ENCODE data around the gene ISCA1.

ISCA1 gene

DNA sequence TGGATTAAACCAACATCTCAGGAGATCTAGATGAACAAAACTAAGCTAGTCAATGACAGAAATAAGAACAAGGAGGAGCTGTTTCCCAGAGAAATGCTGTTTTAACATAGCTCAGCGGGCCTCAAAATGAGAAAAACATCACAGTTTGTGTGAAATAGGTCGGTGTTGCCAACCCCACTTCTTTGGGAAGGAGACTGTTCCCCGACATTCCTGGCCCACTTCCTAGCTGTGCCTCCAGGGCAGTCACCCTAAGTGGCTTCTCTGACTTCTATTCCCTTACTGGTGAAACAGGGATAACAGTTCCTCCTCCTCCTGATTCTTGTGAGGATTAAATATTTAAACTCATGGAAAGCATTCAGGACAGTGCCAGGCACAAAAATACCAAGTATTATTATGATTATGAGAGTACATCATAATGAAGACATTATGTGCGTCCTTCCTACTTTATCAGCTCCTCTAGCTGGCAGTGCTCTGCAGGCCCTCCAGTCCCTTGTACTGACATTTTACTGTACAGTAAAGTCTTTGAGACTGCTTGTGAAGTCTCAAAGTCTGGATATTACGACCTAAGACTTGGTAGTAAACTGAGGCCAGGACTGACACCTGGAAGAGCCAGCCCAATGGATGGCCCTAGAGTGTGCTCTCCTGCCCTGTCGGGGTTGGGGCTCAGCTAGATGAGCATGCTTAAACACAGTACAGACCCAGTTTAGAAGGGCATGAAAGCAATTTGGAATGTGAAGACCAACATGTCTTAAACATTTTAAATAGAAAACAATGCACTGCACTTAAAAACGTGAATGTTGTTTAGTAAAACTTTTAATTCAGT, 7.3 kb downstream of the ISCA1 start:
- no peak overlapping the region for H3K4me3 ChIP-seq (ENCODE audit: low read depth, low read length)
- TF ChIP-seq CTCF (IDR thresholded peaks at IDR 0.05; ENCODE audit: low read depth, low read length, missing control alignments): no peak
- no peaks in the 10 kb centered on the region for H3K27me3 ChIP-seq (replicated peaks)
- H3K36me3 ChIP-seq (replicated peaks): peaks cover 21% of the 10 kb centered on the region
- no peak for DNase-seq
- in situ Hi-C loops (cut with HindIII; ENCODE audit: low pct_ligation_motif_present, low sequenced_read_pairs): no loop called here
- no peak overlapping the region for H3K27ac ChIP-seq

DNA sequence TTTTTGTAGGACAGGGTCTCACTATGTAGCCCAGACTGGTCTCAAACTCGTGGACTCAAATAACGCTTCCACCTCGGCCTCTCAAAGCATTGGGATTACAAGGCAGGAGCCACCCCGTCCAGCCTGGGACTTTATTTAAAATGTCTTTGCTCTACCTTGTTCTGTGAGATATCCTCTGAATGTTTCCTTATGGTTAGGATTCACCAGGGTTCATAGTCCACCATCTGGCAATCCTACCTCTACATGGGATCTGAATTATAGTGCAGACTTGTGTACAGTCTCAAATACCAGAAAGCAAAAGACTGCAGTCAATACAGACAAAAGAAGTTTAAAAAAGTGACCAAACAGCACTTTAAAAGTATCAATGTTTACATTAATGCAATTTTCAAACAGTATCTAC, 10.1 kb downstream of the ISCA1 start:
- no peak for TF ChIP-seq CTCF (IDR thresholded peaks at IDR 0.05; ENCODE audit: low read depth, low read length, missing control alignments)
- peaks cover 21% of the 10 kb centered on the region for H3K36me3 ChIP-seq (replicated peaks)
- no peak for DNase-seq
- in situ Hi-C loops (cut with HindIII; ENCODE audit: low pct_ligation_motif_present, low sequenced_read_pairs): no loop called here
- H3K27ac ChIP-seq: no peak overlapping the region
- H3K27me3 ChIP-seq (replicated peaks): no peaks in the 10 kb centered on the region
- H3K4me3 ChIP-seq (ENCODE audit: low read depth, low read length): no peak overlapping the region

- Histone ChIP-seq H3K27ac (no peak overlapping the region), H3K27me3 (replicated peaks) (no peaks in the 10 kb centered on the region), H3K36me3 (replicated peaks) (peaks cover 11% of the 10 kb centered on the region), H3K4me3 (ENCODE audit: low read depth, low read length) (no peak overlapping the region)
- in situ Hi-C loops (cut with HindIII; ENCODE audit: low pct_ligation_motif_present, low sequenced_read_pairs): no loop called here
- TF ChIP-seq CTCF (IDR thresholded peaks at IDR 0.05; ENCODE audit: low read depth, low read length, missing control alignments): no peak
- DNase-seq: no peak
These were observed 18.5 kb downstream of the ISCA1 start for GRCh38 chr9:86263876-86264275.

- in situ Hi-C loops (cut with HindIII; ENCODE audit: low pct_ligation_motif_present, low sequenced_read_pairs): no loop called here
- TF ChIP-seq CTCF (IDR thresholded peaks at IDR 0.05; ENCODE audit: low read depth, low read length, missing control alignments): no peak
- H3K27ac ChIP-seq: no peak overlapping the region
- peaks cover 11% of the 10 kb centered on the region for H3K36me3 ChIP-seq (replicated peaks)
- H3K4me3 ChIP-seq (ENCODE audit: low read depth, low read length): no peak overlapping the region
- H3K27me3 ChIP-seq (replicated peaks): no peaks in the 10 kb centered on the region
- no peak for DNase-seq
These were observed 19.8 kb downstream of the ISCA1 start for GRCh38 chr9:86262492-86262891.

GRCh38 chr9:86259557-86259956, 22.8 kb downstream of the ISCA1 start, which contains the start of gene C9orf153:
Gene C9orf153, minus strand, starts transcription at chr9:86259657. Its CDS starts 30,054 bp downstream, at chr9:86229603.
- no peak within 1 kb of the TSS for H3K4me3 ChIP-seq (ENCODE audit: low read depth, low read length)
- peaks cover 9% of the 10 kb centered on the region for H3K36me3 ChIP-seq (replicated peaks)
- DNase-seq: no peak
- in situ Hi-C loops (cut with HindIII; ENCODE audit: low pct_ligation_motif_present, low sequenced_read_pairs): no loop called here
- no peak within 1 kb of the TSS for H3K27ac ChIP-seq
- H3K27me3 ChIP-seq (replicated peaks): no peaks in the 10 kb centered on the region
- TF ChIP-seq CTCF (IDR thresholded peaks at IDR 0.05; ENCODE audit: low read depth, low read length, missing control alignments): no peak

- no peak for TF ChIP-seq CTCF (IDR thresholded peaks at IDR 0.05; ENCODE audit: low read depth, low read length, missing control alignments)
These were observed 24.9 kb downstream of the ISCA1 start for GRCh38 chr9:86257391-86257790.

More at GRCh38 chr9:86257391-86257790, 24.9 kb downstream of the ISCA1 start:
- Histone ChIP-seq H3K27ac (no peak overlapping the region), H3K27me3 (replicated peaks) (no peaks in the 10 kb centered on the region), H3K4me3 (ENCODE audit: low read depth, low read length) (no peak overlapping the region), H3K36me3 (replicated peaks) (no peaks in the 10 kb centered on the region)
- in situ Hi-C loops (cut with HindIII; ENCODE audit: low pct_ligation_motif_present, low sequenced_read_pairs): no loop called here
- no peak for DNase-seq

Data from brain microvascular endothelial cell (primary cell).